Stimulated activated CD4-positive, alpha-beta T cell treated with anti-CD3 and anti-CD28 coated beads, Interleukin-1b, Interleukin-23, amount 100 ng/mL, for 1 hour (primary cell): ENCODE measurements around the gene RTF1.

Experiments
- DNase-seq, 2 donors: peaks; one replicate each; pipeline ENCODE4 v3.0.0-alpha.2; 2020; ENCODE audit warnings: low read depth in 2 of 2

The RTF1 gene

DNA sequence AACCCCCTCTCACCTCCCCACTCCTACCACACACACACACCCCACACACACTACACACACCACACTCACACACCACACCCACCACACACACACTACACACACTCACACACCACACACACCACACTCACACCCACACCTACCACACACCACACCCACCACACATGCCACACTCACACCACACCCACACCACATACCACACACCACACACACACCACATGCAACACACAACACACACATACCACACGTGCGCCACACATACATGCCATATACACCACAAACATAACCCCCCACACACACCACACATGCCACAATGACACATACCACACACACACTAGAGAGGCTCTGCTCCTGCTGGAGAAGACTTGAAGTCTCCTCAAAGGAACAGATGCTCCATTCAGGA, 70.9 kb downstream of the RTF1 start:
- no peak for DNase-seq

DNA sequence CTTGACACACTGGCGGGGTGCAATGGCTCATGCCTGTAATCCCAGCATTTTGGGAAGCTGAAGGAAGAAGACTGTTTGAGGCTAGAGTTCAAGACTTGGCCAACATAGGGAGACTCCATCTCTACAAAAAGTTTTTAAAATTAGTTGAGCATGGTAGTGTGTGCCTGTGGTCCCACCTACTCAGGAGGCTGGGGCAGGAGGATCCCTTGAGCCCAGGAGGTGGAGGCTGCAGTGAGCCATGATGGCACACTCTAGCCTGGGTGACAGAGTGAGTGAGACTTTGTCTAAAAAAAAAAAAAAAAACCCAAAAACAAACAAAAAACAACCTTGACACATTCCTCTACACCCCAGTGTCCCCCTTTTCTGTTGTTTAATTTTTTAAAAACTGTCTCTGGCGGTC, 72.7 kb downstream of the RTF1 start:
- DNase-seq: no peak

DNA sequence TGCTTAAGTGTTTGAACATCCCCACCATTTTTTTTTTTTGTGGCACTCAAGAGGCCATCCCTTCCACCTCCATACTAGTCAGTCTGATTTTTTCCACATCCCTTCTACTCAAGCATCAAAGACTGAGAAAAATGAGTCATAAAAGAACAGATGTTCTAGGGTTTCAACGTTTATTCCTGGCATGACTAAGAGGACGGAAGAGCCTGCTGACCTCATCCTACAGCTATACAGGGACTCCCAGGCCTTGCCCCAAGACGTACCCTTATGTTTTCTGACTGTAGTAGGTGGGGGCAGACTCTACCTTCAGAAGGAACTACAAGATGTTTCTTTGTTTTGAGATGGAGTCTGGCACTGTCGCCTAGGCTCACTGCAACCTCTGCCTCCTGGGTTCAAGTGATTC, 73.5 kb downstream of the RTF1 start:
- no peak for DNase-seq

GRCh38 chr15:41491889-41492288, 75.0 kb downstream of the RTF1 start:
- no peak for DNase-seq

DNA sequence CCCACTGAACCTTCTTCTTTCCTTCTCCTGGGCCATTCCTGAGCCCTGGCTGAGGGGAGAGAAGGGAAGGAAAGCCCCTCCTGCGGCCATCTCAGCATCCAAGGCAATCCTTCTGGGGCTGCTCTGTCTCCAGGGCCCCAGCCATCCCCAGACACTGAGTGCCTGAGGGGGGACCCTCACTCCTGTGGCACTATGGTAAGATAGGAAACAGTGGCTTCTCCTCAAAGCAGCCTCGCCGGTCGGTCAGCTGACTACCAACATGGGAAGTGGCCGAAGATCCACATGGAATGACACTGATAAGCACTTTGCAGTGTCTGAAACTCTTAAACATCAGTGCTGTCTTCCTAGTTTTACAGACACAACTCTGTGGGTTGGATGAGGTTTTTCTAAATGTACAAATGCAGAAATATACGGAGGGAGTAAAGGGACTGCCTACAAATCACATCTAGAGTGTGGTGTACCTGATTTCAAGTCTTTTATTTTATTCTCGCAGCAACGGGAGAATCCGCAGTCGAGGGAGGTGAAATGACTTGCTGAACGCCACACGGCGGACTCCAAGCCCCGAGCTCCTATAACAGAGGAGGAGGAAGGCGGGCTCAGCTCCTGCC, 75.8 kb downstream of the RTF1 start:
- DNase-seq: no peak

DNA sequence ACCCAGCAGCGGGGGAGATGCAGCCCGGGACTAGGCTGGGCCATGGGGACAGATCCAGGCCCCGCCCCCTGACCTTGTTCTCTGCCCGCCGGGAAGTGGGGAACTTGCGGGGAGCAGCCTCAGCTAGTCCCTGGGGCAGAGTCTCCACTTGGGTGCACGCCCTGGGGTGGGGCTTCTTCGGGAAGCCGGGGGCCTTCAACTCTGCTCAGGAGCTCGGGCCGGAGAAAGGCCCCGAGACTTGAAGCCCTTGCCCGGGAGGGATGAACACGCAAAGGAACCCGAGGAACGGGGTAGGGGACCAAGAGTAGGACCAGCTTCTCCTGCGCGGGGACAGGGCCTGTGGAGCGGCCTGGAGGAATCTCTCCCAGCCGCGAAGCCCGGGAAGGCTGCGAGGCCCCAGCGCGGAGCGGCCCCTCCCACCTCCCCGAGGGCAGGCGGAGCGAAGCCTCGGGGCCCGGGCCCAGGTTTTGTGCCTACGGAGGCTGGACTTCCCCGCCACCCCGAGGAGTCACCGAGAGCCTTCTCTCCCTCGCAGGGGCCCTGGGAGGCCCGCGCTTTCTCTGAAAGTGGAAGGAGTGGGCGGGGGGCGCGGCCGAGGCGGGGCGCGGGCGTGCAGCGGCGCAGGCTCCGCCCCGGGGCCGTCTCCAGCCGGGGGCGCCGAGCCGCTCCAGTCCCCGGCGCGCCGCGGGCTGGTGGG, 76.5 kb downstream of the RTF1 start, which contains the start of gene ITPKA:
Gene ITPKA, plus strand, starts transcription at position 670 of the 697 bp plus-strand sequence. CDS start 54 bp downstream, outside the sequence.
- DNase-seq: peak; percentile 32 to 88

- DNase-seq: no peak
Measured at GRCh38 chr15:41493902-41494189, 77.0 kb downstream of the RTF1 start.

DNA sequence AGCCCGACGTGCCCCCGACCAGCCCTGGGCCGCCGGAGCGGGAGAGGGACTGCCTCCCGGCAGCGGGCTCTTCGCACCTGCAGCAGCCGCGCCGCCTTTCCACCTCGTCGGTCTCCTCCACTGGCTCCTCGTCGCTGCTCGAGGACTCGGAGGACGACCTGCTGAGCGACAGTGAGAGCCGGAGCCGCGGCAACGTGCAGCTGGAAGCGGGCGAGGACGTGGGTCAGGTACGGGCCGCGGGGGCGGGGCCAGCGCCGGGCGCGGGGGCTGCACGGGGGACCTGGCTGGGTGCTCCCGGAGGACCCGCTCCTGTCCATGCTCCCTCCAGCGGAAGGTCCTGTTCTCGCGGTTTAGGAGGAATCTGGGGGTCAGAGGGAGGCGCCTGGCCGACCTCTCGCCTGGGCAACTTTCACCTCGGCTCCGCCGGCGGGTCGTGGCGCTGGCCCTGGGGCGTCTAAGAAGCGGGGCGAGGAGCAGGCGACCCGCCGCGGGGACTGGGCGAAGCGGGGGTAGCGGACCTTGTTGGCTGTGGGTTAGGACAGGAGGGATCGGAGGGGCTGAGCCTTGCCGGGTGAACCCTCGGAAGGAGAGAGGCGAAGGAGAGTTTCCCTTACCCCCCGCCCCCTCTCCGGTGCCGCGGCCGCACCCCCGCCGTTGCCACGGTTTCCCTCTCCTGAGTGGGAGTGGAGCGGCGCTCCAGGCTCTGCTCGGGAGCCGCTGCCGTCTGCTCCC, 77.5 kb downstream of the RTF1 start:
- DNase-seq: no peak

DNA sequence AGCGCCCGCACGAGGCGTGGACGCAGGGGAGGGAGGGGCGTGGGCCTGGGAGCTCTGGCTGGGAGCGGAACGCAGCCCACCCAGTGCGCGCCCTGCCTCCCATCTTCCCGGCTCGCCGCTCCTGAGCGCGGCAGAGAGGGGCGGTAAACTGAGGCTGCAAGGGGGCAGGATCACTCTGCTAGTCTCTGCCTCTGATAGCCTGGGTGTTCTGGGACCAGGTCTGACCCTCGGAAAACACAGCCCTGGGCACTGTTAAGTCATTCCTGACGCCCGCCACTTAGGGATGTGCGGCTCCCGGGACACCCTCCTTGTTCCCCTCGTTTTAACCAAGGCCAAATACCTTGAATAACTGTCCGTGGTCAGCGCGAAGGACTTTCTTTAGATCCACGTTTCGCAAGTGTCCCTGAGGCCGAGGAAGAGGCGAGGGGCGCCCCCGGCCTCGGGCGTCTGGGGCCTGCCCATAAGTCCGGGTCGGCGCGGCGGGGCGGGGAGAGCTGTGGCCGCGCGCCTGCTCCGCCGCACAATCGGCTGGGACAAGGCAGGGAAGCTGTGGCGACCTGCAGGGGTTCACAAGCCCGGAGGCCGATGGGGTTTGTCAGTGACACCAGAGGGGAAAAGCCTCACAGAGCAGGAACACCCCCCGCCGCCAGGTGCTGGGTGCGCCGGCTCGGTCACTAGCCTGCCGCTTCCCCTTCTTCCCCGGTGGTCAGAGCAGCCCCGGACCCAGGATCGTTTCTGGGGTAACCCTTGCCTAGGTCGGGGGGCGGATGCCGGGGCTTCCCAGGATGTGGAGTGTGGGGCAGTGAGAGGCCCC, 78.2 kb downstream of the RTF1 start:
- DNase-seq: no peak

DNA sequence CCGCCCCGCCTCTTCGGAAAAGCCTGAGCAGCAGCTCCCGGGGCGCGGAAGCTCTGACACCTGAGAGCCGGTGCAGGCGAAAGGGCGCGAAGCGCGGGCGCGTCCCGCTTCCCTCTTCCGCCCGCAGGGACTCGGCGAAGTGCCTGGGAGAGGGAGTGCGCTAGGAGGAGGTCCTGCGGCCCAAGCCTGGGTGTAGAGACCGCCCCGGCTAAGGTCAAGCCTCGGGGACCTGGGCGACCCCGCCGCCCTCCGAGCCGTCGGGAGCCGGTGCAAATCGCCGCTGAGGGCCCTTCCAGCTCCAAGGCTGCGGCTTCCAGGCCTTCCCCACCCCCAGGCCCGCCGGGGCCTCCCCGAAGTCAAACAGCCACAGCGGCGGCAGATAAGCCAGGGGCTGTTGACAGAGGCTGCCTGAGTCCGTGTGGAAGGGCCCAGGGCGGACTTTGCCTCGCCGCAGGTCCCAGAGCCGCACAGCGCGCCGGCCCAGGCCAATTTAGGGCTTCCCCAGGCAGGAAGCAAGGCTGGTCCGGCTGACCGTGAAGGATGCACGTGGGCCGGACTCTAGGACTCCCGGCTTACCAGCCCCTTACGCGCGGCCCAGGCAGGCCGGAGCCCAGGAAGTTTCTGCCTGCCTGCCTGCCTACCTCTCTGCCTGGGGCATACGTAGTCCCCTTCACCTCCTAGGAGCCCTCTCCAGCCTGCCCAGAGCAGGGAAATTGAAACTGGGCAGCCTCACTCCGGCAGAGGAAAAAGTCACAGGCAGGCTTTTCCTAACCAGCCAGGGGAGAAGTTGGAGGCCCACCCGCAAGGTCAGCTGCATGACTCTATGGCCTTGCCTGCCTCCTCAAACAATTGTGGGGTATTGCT, 79.1 kb downstream of the RTF1 start:
- DNase-seq: no peak

DNA sequence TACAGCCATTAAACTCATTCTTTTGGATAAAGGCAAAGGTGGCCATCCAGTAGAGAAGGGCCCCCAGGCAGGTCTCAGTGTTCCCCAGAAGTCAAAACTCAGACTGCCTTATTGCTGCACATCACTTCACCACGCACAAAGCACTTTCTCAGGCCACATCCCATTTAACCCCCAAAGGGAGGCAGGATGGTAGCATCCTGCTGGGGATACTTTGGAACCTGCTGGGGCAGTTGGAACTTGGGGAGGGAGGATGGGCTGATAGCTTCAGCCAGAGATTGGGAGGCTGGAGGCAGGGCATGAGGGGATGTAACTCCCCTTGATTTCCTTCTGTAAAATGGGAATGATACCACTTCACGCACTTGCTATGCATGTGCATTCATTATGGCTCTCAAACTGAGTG, 81.8 kb downstream of the RTF1 start:
- no peak for DNase-seq

- no peak for DNase-seq
Measured at GRCh38 chr15:41499109-41499851, 82.4 kb downstream of the RTF1 start.

- no peak for DNase-seq
Measured at GRCh38 chr15:41501191-41501917, 84.5 kb downstream of the RTF1 start.

DNA sequence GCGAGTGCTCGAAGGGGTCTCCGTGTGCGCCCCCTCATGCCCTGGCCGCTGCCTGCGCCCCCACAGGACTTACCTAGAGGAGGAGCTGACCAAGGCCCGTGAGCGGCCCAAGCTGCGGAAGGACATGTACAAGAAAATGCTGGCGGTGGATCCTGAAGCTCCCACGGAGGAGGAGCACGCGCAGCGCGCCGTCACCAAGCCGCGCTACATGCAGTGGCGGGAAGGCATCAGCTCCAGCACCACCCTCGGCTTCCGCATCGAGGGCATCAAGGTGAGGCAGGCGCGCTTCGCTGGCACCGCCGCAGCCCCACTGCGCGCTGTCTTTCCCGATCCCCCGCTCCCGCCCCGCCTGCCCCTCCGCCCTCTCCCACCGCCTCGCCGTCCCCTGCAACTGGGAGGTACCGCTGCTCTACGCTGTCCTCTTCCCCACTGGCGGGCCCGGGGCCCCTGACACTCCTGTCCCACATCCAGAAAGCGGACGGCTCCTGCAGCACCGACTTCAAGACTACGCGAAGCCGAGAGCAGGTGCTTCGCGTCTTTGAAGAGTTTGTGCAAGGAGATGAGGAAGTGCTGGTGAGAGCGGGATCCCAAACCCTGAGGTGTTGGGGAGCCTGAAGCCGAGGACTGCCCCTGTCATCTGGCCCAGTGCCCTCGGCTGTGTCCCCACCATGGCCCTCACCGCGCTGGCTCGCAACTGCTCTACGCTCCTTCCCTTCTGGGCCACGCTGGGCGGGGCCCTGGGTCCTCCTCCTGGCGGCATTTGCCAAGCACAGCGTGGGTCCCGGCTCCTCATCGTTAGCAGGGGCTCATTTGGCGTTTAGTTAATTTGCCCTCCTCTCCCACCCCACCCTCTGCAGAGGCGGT, 85.3 kb downstream of the RTF1 start:
- DNase-seq: no peak

- no peak for DNase-seq
Measured at GRCh38 chr15:41502795-41503668, 86.1 kb downstream of the RTF1 start.

- DNase-seq: no peak
Measured at GRCh38 chr15:41503669-41504010, 86.7 kb downstream of the RTF1 start.

DNA sequence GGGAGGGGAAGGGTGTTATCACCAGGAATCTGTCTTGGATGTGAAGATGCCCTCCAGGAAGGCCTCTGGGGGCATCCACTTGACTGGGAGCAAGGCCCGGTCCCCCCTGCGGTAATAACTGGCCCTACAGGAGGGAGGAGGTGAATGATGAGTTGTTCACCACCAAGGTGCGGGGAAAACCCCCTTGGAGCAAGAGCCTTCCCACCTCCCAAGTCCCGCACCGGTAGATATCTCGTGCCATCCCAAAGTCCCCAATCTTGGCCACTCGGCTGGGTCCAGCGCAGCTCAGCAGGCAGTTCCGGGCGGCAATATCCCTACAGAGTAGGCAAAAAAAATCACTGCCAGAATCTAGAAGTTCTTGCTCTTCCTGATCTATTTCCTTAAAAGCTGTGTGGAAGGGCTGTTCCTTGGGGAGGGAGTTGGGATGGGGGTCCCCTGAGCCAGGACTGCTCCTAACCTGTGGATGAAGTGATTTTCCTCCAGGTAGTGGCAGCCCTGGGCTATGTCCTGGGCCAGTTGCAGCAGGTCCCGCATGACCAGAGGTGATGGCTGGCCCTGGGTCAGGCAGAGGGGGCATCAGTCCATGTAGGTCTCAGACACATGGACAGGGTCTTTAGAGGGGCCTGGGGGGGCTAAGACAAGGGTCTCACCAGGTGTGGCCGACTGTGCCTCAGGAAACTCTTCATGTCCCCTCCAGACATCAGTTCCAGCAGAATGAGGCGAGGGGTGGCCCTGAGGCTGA, 88.0 kb downstream of the RTF1 start:
- no peak for DNase-seq
